ENCODE data around the gene KCND3. TPM values are rescaled to one million over a fixed set of nuclear protein-coding genes. Genes with fewer than 3 reads are reported as not detected.

Gene KCND3
- total RNA-seq, result not detected

DNA sequence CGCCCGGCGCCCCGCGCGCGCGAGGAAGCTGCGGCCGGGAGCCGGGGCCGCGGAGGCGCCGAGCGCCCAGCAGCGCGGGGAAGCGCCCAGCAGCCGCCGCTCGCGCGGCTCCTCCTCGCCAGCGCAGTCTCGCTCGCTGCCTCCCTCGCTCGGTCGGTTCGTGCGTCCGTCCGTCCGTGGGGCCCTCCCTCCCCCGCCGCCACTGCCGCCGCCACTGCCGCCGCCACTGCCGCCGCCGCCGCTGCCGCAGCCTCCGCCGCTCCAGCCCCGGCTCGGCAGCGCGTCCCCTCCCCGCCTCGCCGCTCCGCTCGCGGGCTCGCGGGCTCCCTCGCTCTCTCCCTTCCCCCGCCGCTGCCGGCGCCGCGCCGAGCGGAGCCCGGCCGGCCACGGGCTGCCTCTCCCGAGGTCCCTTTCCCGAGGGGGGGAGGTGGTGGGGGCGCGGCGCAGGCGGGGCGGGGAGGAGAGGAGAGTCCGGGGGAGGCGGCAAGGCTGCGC is at the start of gene KCND3:
Gene KCND3 (minus strand): TSS at position 138 of the 495 bp plus-strand sequence.
- DNase-seq (ENCODE audit: low spot score in 2 of 2) (peak in 1 of 2 donors; percentile 16), ATAC-seq (peak in 1 of 2 donors; percentile 58)
- H3K9me3 Mint-ChIP-seq, result no peaks in the 10 kb centered on the region
- no peak within 1 kb of the TSS for H3K27ac Mint-ChIP-seq
- no peaks in the 10 kb centered on the region for H3K36me3 Mint-ChIP-seq

DNA sequence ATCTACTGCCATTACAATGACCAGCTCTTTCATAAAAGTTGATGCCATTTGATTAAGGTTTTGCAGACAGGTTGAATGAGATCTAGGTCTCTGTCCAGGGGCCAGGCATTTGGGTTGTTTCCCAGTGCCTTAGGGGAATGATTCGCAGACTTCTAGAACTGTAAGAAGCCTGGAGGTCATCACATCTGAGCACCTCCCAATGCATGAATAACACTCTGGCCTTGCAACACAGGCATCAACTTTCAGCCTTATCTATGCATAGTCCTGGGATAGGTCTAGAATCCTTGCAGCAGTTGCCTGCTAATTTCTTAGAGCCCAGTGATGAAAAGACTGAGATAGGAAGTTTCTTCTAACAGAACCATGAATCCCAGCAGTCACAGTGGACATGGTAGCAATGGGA is 44.8 kb upstream of the KCND3 start:
- Mint-ChIP-seq H3K9me3 (no peaks in the 10 kb centered on the region), H3K36me3 (no peaks in the 10 kb centered on the region), H3K27ac (no peak overlapping the region)
- no peak for DNase-seq (ENCODE audit: low spot score in 2 of 2)
- ATAC-seq, result no peak

DNA sequence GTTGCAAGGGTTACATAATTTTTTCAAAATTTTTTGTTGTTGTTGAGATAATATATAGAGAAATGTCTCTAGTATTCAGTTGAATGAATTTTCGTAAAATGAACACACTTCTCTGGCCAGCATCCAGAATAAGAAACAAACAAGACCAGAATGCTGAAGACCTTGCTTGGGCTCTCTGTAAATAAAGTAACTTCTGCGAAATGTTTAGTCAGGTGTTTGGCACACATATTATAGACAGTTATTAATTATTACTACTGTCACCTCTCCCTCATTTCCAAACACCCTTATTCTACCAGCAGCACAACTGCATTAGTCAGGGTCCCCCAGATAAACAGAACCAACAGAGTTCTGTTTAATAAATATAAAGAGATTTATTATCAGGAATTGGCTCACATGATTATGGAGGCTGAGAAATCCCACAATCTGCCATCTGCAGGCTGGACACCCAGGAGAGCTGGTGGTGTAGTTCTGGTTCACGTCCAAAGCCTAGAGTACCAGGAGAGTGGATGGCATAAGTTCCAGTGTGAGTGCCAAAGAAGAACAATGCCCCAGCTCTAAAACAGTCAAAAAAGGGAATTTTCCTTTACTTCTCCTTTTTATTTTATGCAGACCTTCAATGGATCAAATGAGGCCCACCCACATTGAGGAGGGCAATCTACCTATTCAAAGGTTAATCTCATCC is 44.1 kb upstream of the KCND3 start:
- H3K27ac Mint-ChIP-seq, result no peak overlapping the region
- no peaks in the 10 kb centered on the region for H3K9me3 Mint-ChIP-seq
- no peaks in the 10 kb centered on the region for H3K36me3 Mint-ChIP-seq
- DNase-seq (ENCODE audit: low spot score in 2 of 2) (no peak), ATAC-seq (no peak)

DNA sequence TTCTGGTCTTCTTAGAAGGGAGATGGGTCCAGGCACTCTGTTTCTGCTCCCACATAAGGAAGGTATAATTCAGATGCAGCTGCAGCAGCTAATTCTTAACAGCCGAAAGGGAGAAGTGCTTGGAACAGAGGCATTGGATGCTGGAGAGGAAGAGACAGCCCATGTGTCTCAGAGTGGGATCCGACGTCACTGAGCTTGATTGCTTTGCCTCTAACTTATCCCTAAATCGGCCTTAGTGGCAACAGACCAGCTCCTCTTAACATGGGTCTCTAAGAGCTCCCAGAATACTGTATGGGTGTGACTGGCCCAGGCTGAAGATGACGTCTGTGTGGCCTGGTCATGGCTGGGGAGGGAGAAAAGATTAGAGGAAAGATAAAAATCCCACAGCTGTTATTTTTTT is 40.7 kb upstream of the KCND3 start:
- Mint-ChIP-seq H3K9me3 (no peaks in the 10 kb centered on the region), H3K27ac (no peak overlapping the region), H3K36me3 (no peaks in the 10 kb centered on the region)
- ATAC-seq (no peak), DNase-seq (ENCODE audit: low spot score in 2 of 2) (no peak)

DNA sequence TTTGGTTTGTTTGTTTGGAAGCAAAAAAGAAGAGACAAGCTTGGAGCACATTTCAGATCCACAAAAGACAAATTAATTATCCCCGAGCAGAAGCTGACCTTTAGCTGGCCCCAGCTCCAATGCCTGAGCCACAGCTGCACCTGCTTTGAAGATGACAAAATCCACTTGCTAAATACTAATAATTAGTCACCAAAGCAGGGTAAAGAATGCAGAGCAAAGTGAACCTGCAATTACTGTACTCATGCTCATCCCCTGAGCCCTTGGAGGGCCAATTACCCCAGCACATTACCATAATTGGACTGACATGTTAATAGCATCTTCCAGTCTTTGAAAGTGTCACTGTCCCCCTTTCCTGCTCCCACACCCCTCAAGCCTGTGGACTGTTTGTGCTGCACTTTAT is 38.2 kb upstream of the KCND3 start:
- H3K9me3 Mint-ChIP-seq, result no peaks in the 10 kb centered on the region

DNA sequence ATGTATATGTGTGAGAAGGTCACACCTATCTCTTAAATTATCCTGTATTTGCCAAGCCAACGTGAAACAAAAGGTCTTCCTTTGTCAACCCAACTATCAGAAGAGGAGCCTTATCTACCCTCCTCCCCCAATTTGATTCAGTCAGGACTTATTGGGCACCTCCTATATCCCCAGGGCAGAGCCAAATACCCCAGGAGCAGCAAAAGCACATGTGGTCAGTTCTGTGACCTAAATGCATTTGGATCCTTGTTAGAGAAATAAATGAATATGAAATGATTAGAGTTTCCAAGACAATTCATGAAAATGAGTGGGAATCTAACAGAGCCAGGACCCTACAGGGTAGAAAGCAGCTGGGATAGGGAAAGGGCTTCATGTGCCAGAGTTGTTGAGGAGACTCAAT is 37.0 kb upstream of the KCND3 start:
- DNase-seq (ENCODE audit: low spot score in 2 of 2) (no peak), ATAC-seq (no peak)
- H3K27ac Mint-ChIP-seq, result no peak overlapping the region
- no peaks in the 10 kb centered on the region for H3K9me3 Mint-ChIP-seq
- no peaks in the 10 kb centered on the region for H3K36me3 Mint-ChIP-seq

More for the DNA sequence above, 38.2 kb upstream of the KCND3 start:
- H3K27ac Mint-ChIP-seq, result no peak overlapping the region
- ATAC-seq (no peak), DNase-seq (ENCODE audit: low spot score in 2 of 2) (no peak)
- no peaks in the 10 kb centered on the region for H3K36me3 Mint-ChIP-seq

DNA sequence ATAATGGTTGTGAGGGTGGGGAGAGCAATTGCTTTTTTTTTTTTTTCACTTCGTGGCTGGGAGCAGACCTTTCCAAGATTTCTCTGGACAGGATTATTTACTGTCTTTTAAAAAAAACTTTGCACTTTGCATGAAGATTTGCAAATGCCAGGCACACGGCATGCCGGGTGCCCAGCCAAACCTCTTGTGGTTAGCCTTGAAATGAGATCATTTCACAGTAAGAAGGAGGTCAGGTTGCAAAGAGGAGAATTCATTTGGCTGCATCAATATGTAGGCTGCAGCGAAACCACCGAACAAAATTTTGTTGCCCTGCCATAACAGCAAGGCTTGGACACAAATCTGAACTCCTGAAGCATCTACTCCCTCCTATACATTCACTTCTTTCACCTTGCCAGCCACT is 36.5 kb upstream of the KCND3 start:
- H3K27ac Mint-ChIP-seq, result no peak overlapping the region
- H3K9me3 Mint-ChIP-seq, result no peaks in the 10 kb centered on the region
- no peaks in the 10 kb centered on the region for H3K36me3 Mint-ChIP-seq
- ATAC-seq, result no peak
- DNase-seq (ENCODE audit: low spot score in 2 of 2), result no peak

DNA sequence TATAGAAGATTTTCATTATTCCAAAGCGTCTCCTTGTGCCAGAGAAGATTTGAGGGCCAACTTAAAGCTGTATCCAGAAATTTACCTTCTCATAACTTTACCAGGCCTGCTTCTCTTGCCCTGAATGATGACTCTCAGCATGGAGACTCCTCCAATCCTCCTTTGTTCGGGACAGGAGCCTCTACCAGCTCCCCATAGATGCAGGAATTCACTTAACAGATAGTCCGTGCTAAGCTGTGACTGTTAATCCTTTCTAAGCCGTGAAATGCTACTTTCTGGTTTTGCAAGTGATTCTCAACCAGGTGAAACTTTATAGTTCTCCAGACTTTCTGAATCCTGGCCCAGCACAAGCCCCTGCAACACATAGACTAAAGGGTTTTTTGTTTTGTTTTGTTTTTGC is 31.8 kb upstream of the KCND3 start:
- ATAC-seq (no peak), DNase-seq (ENCODE audit: low spot score in 2 of 2) (no peak)
- Mint-ChIP-seq H3K27ac (no peak overlapping the region), H3K36me3 (no peaks in the 10 kb centered on the region), H3K9me3 (no peaks in the 10 kb centered on the region)

DNA sequence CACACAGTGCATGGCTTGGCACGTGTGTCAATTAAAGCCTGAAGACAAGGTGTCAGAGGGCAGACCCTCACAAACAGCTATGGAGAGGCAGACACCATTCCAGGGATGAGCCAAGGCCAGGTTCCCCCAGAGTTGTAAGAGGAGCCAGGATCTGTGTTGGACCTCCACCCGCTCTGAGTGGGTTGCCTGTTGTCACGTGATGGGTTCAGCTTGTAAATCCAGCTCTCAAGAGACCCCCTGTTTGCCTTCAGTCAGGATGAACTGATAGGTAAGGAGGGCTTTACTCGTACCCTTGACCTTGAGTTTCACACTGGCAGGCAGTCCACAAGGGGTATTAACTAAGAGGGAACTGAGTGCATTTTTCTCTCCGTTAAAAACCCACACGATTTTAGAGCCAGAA is 27.7 kb upstream of the KCND3 start:
- ATAC-seq, result no peak
- Mint-ChIP-seq H3K27ac (no peak overlapping the region), H3K9me3 (peaks cover 5 to 7% of the 10 kb centered on the region in 2 donors), H3K36me3 (no peaks in the 10 kb centered on the region)
- no peak for DNase-seq (ENCODE audit: low spot score in 2 of 2)

DNA sequence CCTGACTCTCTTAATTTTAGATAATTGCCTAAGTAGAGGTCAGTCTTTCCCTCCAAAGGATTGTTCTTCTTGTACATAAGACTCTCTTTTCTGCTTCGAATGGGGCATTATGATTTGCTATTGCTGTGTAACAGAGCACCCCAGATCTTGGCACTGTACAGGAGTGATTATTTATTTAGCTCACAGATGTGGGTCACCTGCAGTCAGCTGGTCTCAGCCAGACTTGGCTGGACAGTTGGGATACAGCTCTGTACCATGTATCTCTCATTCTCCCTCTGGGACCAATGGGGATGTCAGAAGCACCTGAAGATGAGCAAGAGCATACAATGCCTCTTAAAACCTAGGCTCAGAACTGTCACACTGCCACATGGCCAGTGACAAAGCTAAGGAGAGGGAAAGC is 23.4 kb upstream of the KCND3 start:
- DNase-seq (ENCODE audit: low spot score in 2 of 2) (no peak), ATAC-seq (no peak)
- H3K27ac Mint-ChIP-seq, result no peak overlapping the region
- peaks cover 5 to 7% of the 10 kb centered on the region in 2 donors for H3K9me3 Mint-ChIP-seq
- H3K36me3 Mint-ChIP-seq, result no peaks in the 10 kb centered on the region

DNA sequence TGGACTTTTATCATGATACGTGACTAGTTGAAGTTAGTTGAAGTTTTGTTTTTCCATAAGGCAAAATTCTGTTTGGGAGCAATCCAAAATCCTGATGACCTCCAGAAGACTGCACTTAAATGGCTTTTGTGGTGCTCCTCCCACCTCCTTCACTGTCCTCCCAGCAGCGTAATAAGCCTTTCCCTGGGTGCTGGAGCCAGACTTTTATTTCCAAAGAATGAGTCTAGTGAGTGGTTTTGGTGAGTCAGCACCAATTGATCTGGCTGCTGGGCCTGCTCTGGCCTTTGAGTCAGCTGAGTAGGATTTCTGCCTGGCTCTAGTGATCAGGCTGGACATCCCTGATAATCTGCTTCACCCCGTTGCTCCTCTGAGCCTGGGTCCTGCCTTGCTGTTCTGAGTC is 21.7 kb upstream of the KCND3 start:
- Mint-ChIP-seq H3K27ac (no peak overlapping the region), H3K9me3 (peaks cover 5 to 7% of the 10 kb centered on the region in 2 donors), H3K36me3 (no peaks in the 10 kb centered on the region)
- DNase-seq (ENCODE audit: low spot score in 2 of 2), result no peak
- no peak for ATAC-seq

DNA sequence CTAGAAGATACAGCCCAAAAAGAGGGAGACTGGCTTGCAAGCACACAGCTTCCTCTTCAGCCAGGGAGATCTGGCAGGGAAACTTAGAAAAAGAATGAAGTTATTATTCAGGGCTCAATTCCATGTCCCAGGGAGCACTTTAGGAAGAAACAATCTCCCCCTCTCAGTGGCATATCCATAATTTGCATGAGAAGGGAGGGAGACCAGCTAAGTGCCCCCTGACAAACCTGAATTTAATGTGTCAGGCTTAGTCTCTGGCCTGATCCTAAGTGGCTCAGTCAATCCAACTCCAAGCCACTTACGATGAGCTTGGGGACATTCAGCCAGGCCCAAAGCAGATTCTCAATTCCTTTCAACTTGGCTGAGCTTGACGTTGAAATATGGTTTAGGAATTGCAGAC is 17.7 kb upstream of the KCND3 start:
- H3K9me3 Mint-ChIP-seq, result no peaks in the 10 kb centered on the region
- ATAC-seq (no peak), DNase-seq (ENCODE audit: low spot score in 2 of 2) (no peak)
- H3K27ac Mint-ChIP-seq, result no peak overlapping the region
- no peaks in the 10 kb centered on the region for H3K36me3 Mint-ChIP-seq

DNA sequence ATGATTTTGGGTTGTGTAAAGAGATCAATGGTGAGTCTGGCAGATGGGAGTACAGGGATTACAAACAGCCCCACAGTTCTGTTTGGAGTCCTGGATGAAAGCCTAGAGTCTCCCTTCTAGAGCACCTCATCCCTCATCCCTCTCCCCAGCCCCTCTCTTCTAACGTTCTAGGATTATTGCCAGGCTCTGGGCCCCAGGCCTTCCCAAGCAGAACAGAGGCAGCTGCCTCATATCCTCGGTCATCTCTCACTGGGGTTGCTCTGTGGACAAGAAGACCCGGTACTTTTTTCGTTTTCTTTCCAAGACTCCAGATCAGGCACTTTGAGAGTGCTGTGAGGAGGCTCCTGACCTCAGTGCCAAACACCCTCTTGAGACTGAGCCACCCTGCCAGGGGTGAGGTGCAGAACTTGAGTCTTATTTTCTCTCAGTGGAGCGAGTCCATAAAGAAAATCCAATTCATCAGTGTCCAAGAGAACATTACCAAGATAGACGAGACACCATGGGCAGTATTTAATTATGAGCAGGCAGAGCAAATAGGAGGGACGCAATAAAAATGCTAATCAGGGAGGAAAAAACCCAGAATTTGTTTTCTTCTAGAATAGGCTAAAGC is 17.1 kb upstream of the KCND3 start:
- H3K36me3 Mint-ChIP-seq, result no peaks in the 10 kb centered on the region
- H3K27ac Mint-ChIP-seq, result no peak overlapping the region
- DNase-seq (ENCODE audit: low spot score in 2 of 2) (no peak), ATAC-seq (no peak)
- H3K9me3 Mint-ChIP-seq, result no peaks in the 10 kb centered on the region

DNA sequence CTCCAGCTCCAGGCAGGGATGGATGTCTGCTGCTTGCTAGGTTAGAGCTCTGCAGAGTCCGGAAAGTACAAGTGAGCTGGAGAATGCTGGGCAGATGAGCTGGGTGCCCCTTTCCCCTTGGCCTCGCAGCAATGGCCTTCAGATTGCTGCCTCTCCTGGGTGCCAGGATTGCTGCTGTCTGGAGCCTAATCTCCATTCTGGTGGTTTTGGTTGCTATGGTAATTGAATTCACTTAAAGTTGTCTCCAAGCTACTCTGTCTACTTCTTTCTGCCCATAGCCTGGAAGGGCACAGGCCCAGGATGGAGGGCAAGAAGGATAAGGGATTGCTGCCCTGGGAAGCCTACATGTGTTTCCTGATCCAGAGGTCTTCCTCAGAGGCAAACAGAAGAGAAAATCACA is 14.6 kb upstream of the KCND3 start:
- H3K27ac Mint-ChIP-seq, result no peak overlapping the region
- no peak for ATAC-seq
- no peaks in the 10 kb centered on the region for H3K36me3 Mint-ChIP-seq
- DNase-seq (ENCODE audit: low spot score in 2 of 2), result no peak
- no peaks in the 10 kb centered on the region for H3K9me3 Mint-ChIP-seq

DNA sequence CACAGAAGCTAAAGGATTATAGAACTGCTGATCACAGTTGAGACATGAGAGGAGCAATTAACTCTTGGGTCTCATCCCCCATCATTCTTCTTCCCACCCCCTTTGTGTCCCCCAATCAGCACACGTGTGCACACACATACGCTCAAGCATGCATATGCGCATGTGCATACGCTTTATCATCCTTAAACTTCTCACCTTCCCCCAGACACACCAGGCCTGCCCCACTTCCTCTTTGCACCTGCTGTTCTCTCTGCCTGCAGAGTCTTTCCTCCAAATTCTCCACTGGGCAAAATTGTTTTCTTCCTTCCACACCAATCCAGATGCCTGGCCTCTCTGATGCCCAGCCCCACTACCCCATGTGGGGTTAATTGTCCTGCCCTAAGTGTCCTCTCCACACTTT is 13.0 kb upstream of the KCND3 start:
- H3K36me3 Mint-ChIP-seq, result no peaks in the 10 kb centered on the region
- ATAC-seq, result no peak
- H3K9me3 Mint-ChIP-seq, result no peaks in the 10 kb centered on the region
- no peak overlapping the region for H3K27ac Mint-ChIP-seq
- DNase-seq (ENCODE audit: low spot score in 2 of 2), result no peak

DNA sequence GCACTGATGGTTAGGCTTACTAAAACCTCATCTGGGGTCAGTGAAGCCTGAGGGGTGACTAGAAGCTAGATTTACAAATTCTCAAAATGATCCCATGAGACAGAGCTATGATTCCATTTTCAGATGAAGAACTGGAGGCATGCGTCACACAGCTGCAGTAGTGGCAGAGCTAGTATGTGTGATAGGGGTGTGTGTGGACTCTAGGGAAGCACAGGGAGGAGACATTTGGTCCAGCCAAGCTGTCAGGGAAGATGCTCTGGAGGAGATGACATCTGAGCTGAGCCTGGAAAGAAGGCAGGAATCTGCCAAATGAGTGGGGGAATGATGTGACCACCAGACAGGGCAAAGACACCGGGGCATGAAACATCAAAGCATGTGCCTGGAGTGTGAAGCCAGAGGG is 12.0 kb upstream of the KCND3 start:
- Mint-ChIP-seq H3K9me3 (no peaks in the 10 kb centered on the region), H3K27ac (no peak overlapping the region), H3K36me3 (no peaks in the 10 kb centered on the region)
- DNase-seq (ENCODE audit: low spot score in 2 of 2), result no peak
- no peak for ATAC-seq

DNA sequence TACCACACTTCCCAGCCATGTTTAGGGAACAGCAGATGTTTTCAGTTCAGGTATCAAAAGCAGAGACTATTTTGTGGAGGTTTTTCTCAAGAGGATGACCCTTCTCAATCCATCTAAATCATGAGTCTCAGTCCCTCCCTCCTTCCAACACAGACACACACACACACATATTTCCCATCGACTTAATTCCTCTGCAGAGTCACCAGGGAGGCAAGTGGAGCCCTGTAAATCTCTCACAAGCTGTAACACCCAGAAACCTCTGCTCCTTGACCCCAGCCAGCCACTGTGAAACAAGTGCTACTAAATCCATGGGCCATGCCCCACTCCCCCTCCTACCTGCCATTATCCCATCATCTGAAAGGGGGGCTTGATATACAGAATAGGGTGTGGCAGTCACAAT is 10.6 kb upstream of the KCND3 start:
- Mint-ChIP-seq H3K36me3 (no peaks in the 10 kb centered on the region), H3K9me3 (no peaks in the 10 kb centered on the region)
- ATAC-seq, result no peak

DNA sequence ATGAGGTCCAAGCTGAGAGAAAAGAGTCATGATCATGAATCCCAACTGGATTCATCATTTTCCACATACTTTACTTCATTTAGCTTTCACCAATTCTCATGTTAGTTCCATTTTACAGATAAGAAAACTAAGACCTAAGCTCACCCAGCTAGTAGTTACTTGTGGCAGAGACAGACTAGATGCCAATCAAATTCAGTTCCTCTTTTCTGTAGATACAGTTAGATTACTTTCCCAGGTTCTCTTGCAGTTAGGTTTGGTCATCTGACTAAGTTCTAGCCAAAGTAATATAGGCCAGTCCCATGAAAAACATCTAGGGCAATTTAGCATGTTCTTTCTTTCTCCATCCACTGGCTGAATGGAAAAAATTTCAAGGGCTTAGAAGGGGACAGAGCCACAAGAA is 8.9 kb upstream of the KCND3 start:
- DNase-seq (ENCODE audit: low spot score in 2 of 2) (no peak), ATAC-seq (no peak)
- H3K9me3 Mint-ChIP-seq, result no peaks in the 10 kb centered on the region
- H3K36me3 Mint-ChIP-seq, result no peaks in the 10 kb centered on the region
- no peak overlapping the region for H3K27ac Mint-ChIP-seq

More for the DNA sequence above, 10.6 kb upstream of the KCND3 start:
- no peak overlapping the region for H3K27ac Mint-ChIP-seq
- no peak for DNase-seq (ENCODE audit: low spot score in 2 of 2)

Data from activated naive CD4-positive, alpha-beta T cell treated with anti-CD3 and anti-CD28 coated beads, Interleukin-2, amount 50 U/mL, for 72 hours (primary cell).